ENCODE measurements around the gene CDCA7. TPM values are rescaled to one million over a fixed set of nuclear protein-coding genes. Genes with fewer than 3 reads are reported as not detected.

CDCA7 gene
- total RNA-seq, 1 donor from 2014 or later = 34.7 TPM

- no peak overlapping the region for H3K4me3 ChIP-seq (ENCODE audit: low read depth, low read length)
- DNase-seq (ENCODE audit: low read depth) = no peak
- no peak for TF ChIP-seq CTCF (conservative IDR thresholded peaks at IDR 0.05; ENCODE audit: low read depth, low read length)
These were observed 4.3 kb upstream of the CDCA7 start for GRCh38 chr2:173350383-173350782.

GRCh38 chr2:173351879-173352278 is 2.8 kb upstream of the CDCA7 start:
- DNase-seq (ENCODE audit: low read depth) = no peak
- H3K4me3 ChIP-seq (ENCODE audit: low read depth, low read length) = no peak overlapping the region
- no peak for TF ChIP-seq CTCF (conservative IDR thresholded peaks at IDR 0.05; ENCODE audit: low read depth, low read length)

- H3K4me3 ChIP-seq (ENCODE audit: low read depth, low read length) = no peak overlapping the region
- TF ChIP-seq CTCF (conservative IDR thresholded peaks at IDR 0.05; ENCODE audit: low read depth, low read length) = no peak
- DNase-seq (ENCODE audit: low read depth) = no peak
These were observed 1.1 kb upstream of the CDCA7 start for GRCh38 chr2:173353556-173353955.

- H3K4me3 ChIP-seq (ENCODE audit: low read depth, low read length) = peak overlapping the region; percentile 95
- no peak for DNase-seq (ENCODE audit: low read depth)
- no peak for TF ChIP-seq CTCF (conservative IDR thresholded peaks at IDR 0.05; ENCODE audit: low read depth, low read length)
These were observed 545 bp upstream of the CDCA7 start for GRCh38 chr2:173354073-173354581.

GRCh38 chr2:173355132-173355865 is 627 bp downstream of the CDCA7 start:
- peak overlapping the region; percentile 95 for H3K4me3 ChIP-seq (ENCODE audit: low read depth, low read length)
- DNase-seq (ENCODE audit: low read depth) = no peak
- no peak for TF ChIP-seq CTCF (conservative IDR thresholded peaks at IDR 0.05; ENCODE audit: low read depth, low read length)

- H3K4me3 ChIP-seq (ENCODE audit: low read depth, low read length) = peak overlapping the region; percentile 95
- no peak for TF ChIP-seq CTCF (conservative IDR thresholded peaks at IDR 0.05; ENCODE audit: low read depth, low read length)
- DNase-seq (ENCODE audit: low read depth) = no peak
These were observed 1.3 kb downstream of the CDCA7 start for GRCh38 chr2:173355866-173356508.

Measured in epithelial cell of proximal tubule (primary cell).